Nephron progenitor cell (in vitro differentiated cells): ENCODE data around the gene APOD.
"Not testable (repeated sequence)": the region's sequence is repeated elsewhere in the genome, so short reads cannot be mapped to it uniquely, and the experiment has no call there.

Source experiments
- DNase-seq: peaks from one replicate; pipeline ENCODE4 v3.0.0; 2021
- H3K27ac Mint-ChIP-seq: 2 replicates; pipeline ENCODE4 v1.8.0; 2021; ENCODE audit warnings: mild to moderate bottlenecking, moderate library complexity, mixed read lengths
- H3K27me3 Mint-ChIP-seq: 2 replicates; pipeline ENCODE4 v1.8.0; 2021; ENCODE audit warnings: mild to moderate bottlenecking, low read depth, mixed read lengths; ENCODE audit not compliant: poor library complexity
- H3K36me3 Mint-ChIP-seq: 2 replicates; pipeline ENCODE4 v1.8.0; 2021; ENCODE audit warnings: low read depth, mixed read lengths
- H3K4me1 Mint-ChIP-seq: 2 replicates; pipeline ENCODE4 v1.8.0; 2021; ENCODE audit warnings: mixed read lengths
- H3K4me3 Mint-ChIP-seq: 2 replicates; pipeline ENCODE4 v1.8.0; 2021; ENCODE audit warnings: mild to moderate bottlenecking, moderate library complexity, mixed read lengths
- H3K9me3 Mint-ChIP-seq: 2 replicates; pipeline ENCODE4 v1.8.0; 2021; ENCODE audit warnings: mild to moderate bottlenecking, moderate library complexity, mixed read lengths
- CTCF ChIP-seq: fragments of 200-600 bp; sonication (generic); IDR thresholded peaks from 2 replicates; pipeline ENCODE4 v1.5.0; 2021; ENCODE audit warnings: antibody characterized with exemption

Gene APOD

GRCh38 chr3:195591220-195591619 lies 7.5 kb upstream of the APOD start:
- no peaks in the 10 kb centered on the region for H3K9me3 Mint-ChIP-seq
- H3K4me3 Mint-ChIP-seq: no peak overlapping the region
- no peaks in the 10 kb centered on the region for H3K36me3 Mint-ChIP-seq
- no peaks in the 10 kb centered on the region for H3K4me1 Mint-ChIP-seq
- no peak overlapping the region for H3K27ac Mint-ChIP-seq
- no peak for DNase-seq
- no peak for TF ChIP-seq CTCF
- peaks cover 17% of the 10 kb centered on the region for H3K27me3 Mint-ChIP-seq

- not testable (repeated sequence) for DNase-seq, H3K4me3 Mint-ChIP-seq, H3K27ac Mint-ChIP-seq, H3K4me1 Mint-ChIP-seq, H3K36me3 Mint-ChIP-seq, H3K9me3 Mint-ChIP-seq
- H3K27me3 Mint-ChIP-seq: peaks cover 14% of the 10 kb centered on the region
Measured at GRCh38 chr3:195590381-195590780, 6.6 kb upstream of the APOD start.

GRCh38 chr3:195589796-195590195 lies 6.1 kb upstream of the APOD start:
- peaks cover 14% of the 10 kb centered on the region for H3K27me3 Mint-ChIP-seq
- not testable (repeated sequence) for H3K36me3 Mint-ChIP-seq

GRCh38 chr3:195587824-195588223 lies 4.1 kb upstream of the APOD start:
- Mint-ChIP-seq H3K9me3 (no peaks in the 10 kb centered on the region), H3K4me3 (no peak overlapping the region), H3K27ac (no peak overlapping the region), H3K36me3 (no peaks in the 10 kb centered on the region), H3K27me3 (peaks cover 11% of the 10 kb centered on the region), H3K4me1 (peaks cover 17% of the 10 kb centered on the region)
- TF ChIP-seq CTCF: no peak
- no peak for DNase-seq

More at GRCh38 chr3:195589796-195590195, 6.1 kb upstream of the APOD start:
- not testable (repeated sequence) for H3K27ac Mint-ChIP-seq, DNase-seq, H3K9me3 Mint-ChIP-seq, H3K4me1 Mint-ChIP-seq, H3K4me3 Mint-ChIP-seq

GRCh38 chr3:195587406-195587805 lies 3.7 kb upstream of the APOD start:
- no peak for TF ChIP-seq CTCF
- Mint-ChIP-seq H3K36me3 (no peaks in the 10 kb centered on the region), H3K27ac (no peak overlapping the region)

GRCh38 chr3:195584543-195584870 lies 767 bp upstream of the APOD start:
- DNase-seq: no peak
- no peak for TF ChIP-seq CTCF
- Mint-ChIP-seq H3K27me3 (peaks cover 3% of the 10 kb centered on the region), H3K27ac (no peak overlapping the region), H3K36me3 (no peaks in the 10 kb centered on the region), H3K4me1 (peaks cover 22% of the 10 kb centered on the region), H3K9me3 (no peaks in the 10 kb centered on the region), H3K4me3 (no peak overlapping the region)

More at GRCh38 chr3:195587406-195587805, 3.7 kb upstream of the APOD start:
- H3K27me3 Mint-ChIP-seq: peaks cover 11% of the 10 kb centered on the region
- H3K4me3 Mint-ChIP-seq: no peak overlapping the region
- peaks cover 17% of the 10 kb centered on the region for H3K4me1 Mint-ChIP-seq
- H3K9me3 Mint-ChIP-seq: no peaks in the 10 kb centered on the region
- DNase-seq: no peak

- no peak for TF ChIP-seq CTCF
- H3K27me3 Mint-ChIP-seq: peaks cover 8% of the 10 kb centered on the region
- H3K4me3 Mint-ChIP-seq: no peak overlapping the region
- no peaks in the 10 kb centered on the region for H3K36me3 Mint-ChIP-seq
- peaks cover 22% of the 10 kb centered on the region for H3K4me1 Mint-ChIP-seq
- no peaks in the 10 kb centered on the region for H3K9me3 Mint-ChIP-seq
- no peak overlapping the region for H3K27ac Mint-ChIP-seq
- DNase-seq: no peak
Measured at GRCh38 chr3:195582947-195583346, 793 bp downstream of the APOD start.
